GM12801 (cell line): ENCODE results near the gene FNDC3B.

Source experiments
- CTCF ChIP-seq: IDR thresholded peaks from one replicate; pipeline ENCODE4 v1.5.1; 2011; ENCODE audit warnings: control low read depth; ENCODE audit not compliant: insufficient read length; ENCODE audit errors: extremely low read depth

The FNDC3B gene

DNA sequence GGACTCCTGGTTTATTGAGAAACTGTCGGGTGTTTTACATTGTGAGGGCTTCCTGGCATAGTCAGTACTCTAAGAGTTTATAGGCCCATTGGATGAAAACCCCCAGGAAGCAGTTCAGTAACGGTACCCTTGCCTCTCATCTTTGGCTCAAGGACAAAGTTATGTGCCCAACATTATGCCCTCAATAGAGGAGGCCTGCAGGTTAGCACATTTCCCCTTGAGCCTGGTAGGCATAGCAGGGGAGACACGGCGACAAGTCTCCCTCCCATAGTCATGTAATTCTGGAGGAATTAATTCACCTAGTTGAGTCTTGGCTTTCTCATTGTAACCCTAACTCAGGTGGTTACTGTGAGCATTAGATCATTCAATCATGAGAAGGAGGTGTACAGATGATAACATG is 348.4 kb downstream of the FNDC3B start:
- no peak for TF ChIP-seq CTCF

DNA sequence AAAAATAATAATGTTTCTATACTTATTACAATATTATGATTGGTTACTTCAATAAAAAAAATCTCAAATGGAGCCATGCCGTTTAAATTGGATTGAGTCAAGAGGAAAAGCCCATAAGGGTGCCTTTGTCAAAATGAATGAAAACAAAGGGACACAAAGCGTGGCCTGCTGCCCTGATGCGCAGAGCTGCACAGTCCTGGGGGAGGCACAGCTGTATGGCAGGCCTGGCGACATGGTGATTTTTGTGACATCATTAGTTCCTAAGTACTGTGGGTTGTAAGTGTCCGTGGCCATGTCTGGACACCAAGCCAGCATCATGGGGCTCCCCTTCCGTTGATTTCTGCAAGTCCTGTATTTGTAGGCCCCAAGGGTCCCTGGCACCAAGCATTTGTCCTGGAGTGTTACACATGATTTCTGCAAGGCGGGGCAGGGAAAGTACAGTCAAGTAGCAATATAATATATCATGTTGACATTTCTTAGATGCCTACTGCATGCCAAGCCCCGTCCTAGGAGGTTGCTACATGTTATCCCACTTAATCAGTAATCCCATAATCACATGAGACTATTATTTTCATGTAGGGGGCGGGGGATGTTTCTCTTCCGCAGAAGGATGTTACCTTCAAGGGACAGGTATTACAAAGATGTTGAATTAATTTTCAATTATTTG is 349.2 kb downstream of the FNDC3B start:
- TF ChIP-seq CTCF: no peak

DNA sequence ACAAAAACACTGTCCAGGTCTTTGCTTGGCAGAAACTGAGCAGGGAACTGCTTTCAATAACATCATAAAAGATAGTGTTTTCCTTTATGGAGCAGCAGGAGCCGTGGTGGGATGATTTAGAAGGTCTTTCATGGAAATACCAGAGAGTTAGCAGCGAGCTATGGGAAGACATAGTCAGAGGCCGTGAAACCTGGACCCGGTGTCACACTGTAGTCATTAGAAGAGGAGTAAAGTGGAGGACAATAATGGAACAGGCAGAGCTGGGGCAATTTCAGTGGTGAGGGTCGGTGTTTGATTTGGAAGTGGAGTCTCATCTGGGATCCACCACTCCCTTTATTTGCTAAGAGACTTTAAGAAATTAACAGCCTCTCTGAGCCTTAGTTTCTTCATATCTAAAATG is 351.4 kb downstream of the FNDC3B start:
- no peak for TF ChIP-seq CTCF

DNA sequence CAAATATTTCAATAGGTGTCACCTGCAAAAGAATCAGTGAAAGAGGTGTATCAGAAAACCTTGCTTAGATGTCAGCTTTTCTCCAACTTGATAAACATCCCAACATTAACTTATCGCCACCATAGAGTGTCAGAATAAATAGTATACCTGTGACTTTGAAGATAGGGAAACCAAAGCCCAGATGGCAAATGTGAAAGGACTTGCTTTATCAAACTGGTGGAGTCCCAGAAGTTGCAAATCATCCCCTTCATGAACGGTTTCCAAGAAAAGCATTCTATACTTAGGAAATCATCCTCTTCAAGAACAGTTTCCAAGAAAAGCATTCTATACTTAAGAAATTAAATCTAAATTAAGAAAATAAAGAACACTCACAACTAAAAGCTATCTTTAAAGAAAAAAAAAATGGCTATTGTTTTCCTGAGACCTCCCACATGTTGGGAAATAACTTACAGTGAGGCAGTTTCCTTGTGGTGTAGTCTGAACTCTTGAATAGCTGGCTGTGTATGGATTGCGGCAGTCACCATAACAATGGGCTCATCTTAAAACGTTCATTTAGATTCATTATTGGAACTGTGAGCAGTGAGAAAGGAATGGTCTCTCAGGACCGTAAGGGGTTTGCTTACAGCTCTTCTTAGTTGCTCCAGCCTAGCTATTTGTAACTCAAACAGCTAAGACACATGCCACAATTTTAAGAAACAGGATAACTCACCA is 352.4 kb downstream of the FNDC3B start:
- TF ChIP-seq CTCF: no peak

DNA sequence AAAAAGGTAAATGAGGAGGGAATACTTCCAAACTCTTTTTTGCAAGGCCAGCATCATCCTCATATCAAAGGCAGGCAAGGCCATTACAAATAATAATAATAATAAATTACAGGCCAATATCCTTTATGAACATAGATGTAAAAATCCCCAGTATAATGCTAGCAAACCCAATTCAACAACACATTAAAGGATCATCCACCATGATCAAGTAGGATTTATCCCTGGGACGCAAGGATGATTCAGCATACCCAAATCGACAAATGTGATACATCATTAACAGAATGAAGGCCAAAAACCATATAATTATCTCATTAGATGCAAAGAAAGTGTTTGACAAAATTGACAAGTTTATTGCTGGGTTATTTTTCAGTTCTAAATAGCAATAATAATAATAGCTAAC is 355.3 kb downstream of the FNDC3B start:
- TF ChIP-seq CTCF: no peak

- no peak for TF ChIP-seq CTCF
Observed at GRCh38 chr3:172396400-172396799, 357.0 kb downstream of the FNDC3B start.

DNA sequence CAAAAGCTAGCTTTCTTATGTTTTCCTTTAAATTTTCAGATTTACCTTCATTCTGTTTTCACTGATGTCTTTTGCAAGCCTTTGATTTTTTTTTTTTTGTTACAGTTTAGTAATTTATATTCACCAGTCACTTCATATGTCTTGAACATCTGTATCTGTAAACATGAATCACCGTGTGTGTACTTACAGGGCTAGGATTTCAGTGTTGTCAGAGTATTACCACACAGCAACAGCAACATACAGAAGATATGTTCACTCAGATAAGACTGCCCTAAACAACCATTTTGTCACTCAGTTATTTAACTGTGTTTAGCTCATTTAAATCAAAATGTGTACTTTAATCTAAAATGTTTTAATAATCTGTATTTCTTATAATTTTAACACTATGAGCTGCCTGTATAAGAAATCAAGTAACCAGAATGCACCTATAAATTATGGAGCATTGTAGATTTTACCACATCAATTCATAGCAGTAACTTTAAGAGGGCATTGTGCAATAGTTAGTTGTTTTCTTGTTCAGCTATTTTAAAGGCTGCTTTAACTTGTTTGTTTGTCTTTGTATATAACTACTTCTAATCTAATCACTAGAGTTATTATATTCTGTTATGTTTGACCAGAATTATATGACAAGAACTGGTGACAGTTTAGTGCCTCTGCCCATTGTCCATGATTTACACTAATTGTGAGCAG is 358.5 kb downstream of the FNDC3B start:
- TF ChIP-seq CTCF: no peak
